Esophagus muscularis mucosa (tissue), 4 donors: ENCODE measurements around the gene SOWAHD. TPM values are rescaled to one million over a fixed set of nuclear protein-coding genes. Genes with fewer than 3 reads are reported as not detected.

Experiments used
- DNase-seq: peaks from one replicate; pipeline ENCODE4 v3.0.0-alpha.2; 2017; ENCODE audit errors: extremely low spot score
- H3K27ac ChIP-seq, 4 donors: fragments of 200-600 bp; sonication (generic); replicated peaks in 1 of 4; 1 replicate in 3 of 4; 2 replicates in 1 of 4; pipeline ENCODE4 v1.5.1; 2016 to 2019; ENCODE audit warnings: mild to moderate bottlenecking in 1 of 4
- H3K27me3 ChIP-seq, 4 donors: fragments of 200-600 bp; sonication (generic); one replicate each; pipeline versions ENCODE4 v1.5.1 to v1.6.0; 2016 to 2019
- H3K36me3 ChIP-seq, 4 donors: fragments of 200-600 bp; sonication (generic); one replicate each; pipeline ENCODE4 v1.5.1; 2016 to 2019
- H3K4me1 ChIP-seq, 4 donors: fragments of 200-600 bp; sonication (generic); one replicate each; pipeline ENCODE4 v1.5.1; 2016 to 2019
- H3K4me3 ChIP-seq, 4 donors: fragments of 200-600 bp; sonication (generic); 1 replicate in 2 of 4; 2 replicates in 2 of 4; pipeline ENCODE4 v1.5.1; 2016 to 2019; ENCODE audit warnings: mild to moderate bottlenecking in 4 of 4, moderate library complexity in 1 of 4
- H3K9me3 ChIP-seq, 4 donors: fragments of 200-600 bp; sonication (generic); 1 replicate in 3 of 4; 2 replicates in 1 of 4; pipeline ENCODE4 v1.5.1; 2016 to 2019
- EP300 ChIP-seq: sonication (generic); formaldehyde crosslinking; IDR thresholded peaks from one replicate; pipeline ENCODE4 v1.6.1; 2017; ENCODE audit warnings: antibody characterized with exemption
- POLR2A ChIP-seq: fragments of 450-650 bp; IDR thresholded peaks from one replicate; pipeline ENCODE4 v1.6.1; 2017; ENCODE audit warnings: antibody characterized with exemption, moderate library complexity, mild to moderate bottlenecking, low read depth
- POLR2AphosphoS5 ChIP-seq, 2 donors: sonication (generic); formaldehyde crosslinking; IDR thresholded peaks; one replicate each; pipeline ENCODE4 v1.6.1; 2017; ENCODE audit warnings: antibody characterized with exemption in 2 of 2
- WGBS: methylation state at CpG from one replicate; pipeline ENCODE4 v1.1.5; 2018; 5-methylcytosine and 5-hydroxymethylcytosine counted together
- intact Hi-C: fragments of 100-400 bp; cut with DNase I; formaldehyde crosslinking; loops from one replicate; pipeline ENCODE4 v1.15.1; 2023
- total RNA-seq, 4 donors: library from RNA; depleted of rRNA; stranded (reverse); fragments of >200 nt; gene quantifications; one replicate each; pipeline versions ENCODE4 v1.1.0 to v1.2.1, GENCODE V29; 2016
- TF ChIP-seq, protein P1 (sequence below), 3 experiments: fragments of 200-600 bp in 2 of 3; fragments of 450-650 bp in 1 of 3; sonication (generic) in 2 of 3; IDR thresholded peaks; one replicate each; pipeline ENCODE4 v1.5.1; 2017 to 2019; ENCODE audit warnings: antibody characterized with exemption in 3 of 3, mild to moderate bottlenecking in 2 of 3, moderate library complexity in 1 of 3

Gene SOWAHD
- total RNA-seq, 4 donors from 2014 or later: not detected

DNA sequence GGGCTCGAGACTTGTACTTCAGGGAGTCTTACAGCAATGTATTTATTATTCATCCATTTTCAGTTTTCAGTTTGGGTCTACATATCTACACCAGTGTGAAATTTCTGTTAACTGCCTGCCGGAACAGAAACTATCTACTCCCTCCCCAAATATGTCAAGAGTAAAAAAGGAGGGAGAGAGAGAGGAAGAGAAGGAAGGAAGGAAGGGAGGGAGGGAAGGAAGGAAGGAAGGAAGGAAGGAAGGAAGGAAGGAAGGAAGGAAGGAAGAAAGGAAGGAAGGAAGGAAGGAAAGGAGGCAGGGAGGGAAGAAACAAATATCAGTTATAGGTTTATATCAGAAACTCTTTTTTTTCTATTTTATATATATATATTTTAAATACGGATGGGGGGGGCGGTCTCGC lies 20.4 kb downstream of the SOWAHD start:
- intact Hi-C loops: no loop called here
- no peak for TF ChIP-seq EP300

DNA sequence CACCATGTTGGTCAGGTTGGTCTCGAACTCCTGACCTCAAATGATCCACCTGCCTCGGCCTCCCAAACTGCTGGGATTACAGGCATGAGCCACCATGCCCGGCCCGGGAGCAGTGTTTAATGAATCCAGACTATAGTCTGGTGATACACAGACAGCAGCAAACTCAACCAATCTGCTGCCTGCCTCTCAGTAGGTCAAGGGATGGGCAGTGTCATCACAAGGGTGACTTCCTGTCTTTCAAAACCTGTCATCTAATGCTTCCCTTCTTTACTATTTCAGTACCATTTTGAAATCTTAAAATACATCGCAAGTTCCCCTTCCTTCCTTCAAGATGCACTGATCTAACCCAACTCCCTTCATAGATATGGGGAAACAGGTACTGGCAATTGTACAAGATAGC lies 24.6 kb downstream of the SOWAHD start:
- DNase-seq: no peak
- intact Hi-C loops: no loop called here
- peaks cover 9 to 45% (median 35%) of the 10 kb centered on the region in 4 donors for H3K36me3 ChIP-seq
- H3K27ac ChIP-seq: no peak overlapping the region
- H3K9me3 ChIP-seq: no peaks in the 10 kb centered on the region
- H3K4me3 ChIP-seq: no peak overlapping the region
- H3K27me3 ChIP-seq: no peaks in the 10 kb centered on the region
- 83% methylated on average over 5 of the region's 5 CpGs for WGBS
- no peak for TF ChIP-seq POLR2AphosphoS5 (IDR thresholded peaks at IDR 0.05)
- TF ChIP-seq, protein P1, sequence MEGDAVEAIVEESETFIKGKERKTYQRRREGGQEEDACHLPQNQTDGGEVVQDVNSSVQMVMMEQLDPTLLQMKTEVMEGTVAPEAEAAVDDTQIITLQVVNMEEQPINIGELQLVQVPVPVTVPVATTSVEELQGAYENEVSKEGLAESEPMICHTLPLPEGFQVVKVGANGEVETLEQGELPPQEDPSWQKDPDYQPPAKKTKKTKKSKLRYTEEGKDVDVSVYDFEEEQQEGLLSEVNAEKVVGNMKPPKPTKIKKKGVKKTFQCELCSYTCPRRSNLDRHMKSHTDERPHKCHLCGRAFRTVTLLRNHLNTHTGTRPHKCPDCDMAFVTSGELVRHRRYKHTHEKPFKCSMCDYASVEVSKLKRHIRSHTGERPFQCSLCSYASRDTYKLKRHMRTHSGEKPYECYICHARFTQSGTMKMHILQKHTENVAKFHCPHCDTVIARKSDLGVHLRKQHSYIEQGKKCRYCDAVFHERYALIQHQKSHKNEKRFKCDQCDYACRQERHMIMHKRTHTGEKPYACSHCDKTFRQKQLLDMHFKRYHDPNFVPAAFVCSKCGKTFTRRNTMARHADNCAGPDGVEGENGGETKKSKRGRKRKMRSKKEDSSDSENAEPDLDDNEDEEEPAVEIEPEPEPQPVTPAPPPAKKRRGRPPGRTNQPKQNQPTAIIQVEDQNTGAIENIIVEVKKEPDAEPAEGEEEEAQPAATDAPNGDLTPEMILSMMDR (IDR thresholded peaks at IDR 0.05): no peak
- no peak for TF ChIP-seq POLR2A
- TF ChIP-seq EP300: no peak
- H3K4me1 ChIP-seq: peaks cover 10 to 12% (median 10%) of the 10 kb centered on the region in 4 donors

More for the DNA sequence above, 20.4 kb downstream of the SOWAHD start:
- H3K4me3 ChIP-seq: no peak overlapping the region
- H3K27me3 ChIP-seq: no peaks in the 10 kb centered on the region
- WGBS: 78% methylated on average over 5 of the region's 5 CpGs
- no peaks in the 10 kb centered on the region for H3K4me1 ChIP-seq
- H3K36me3 ChIP-seq: peaks cover 0 to 10% (median 8%) of the 10 kb centered on the region in 4 donors
- no peaks in the 10 kb centered on the region for H3K9me3 ChIP-seq
- DNase-seq: no peak
- no peak overlapping the region for H3K27ac ChIP-seq

DNA sequence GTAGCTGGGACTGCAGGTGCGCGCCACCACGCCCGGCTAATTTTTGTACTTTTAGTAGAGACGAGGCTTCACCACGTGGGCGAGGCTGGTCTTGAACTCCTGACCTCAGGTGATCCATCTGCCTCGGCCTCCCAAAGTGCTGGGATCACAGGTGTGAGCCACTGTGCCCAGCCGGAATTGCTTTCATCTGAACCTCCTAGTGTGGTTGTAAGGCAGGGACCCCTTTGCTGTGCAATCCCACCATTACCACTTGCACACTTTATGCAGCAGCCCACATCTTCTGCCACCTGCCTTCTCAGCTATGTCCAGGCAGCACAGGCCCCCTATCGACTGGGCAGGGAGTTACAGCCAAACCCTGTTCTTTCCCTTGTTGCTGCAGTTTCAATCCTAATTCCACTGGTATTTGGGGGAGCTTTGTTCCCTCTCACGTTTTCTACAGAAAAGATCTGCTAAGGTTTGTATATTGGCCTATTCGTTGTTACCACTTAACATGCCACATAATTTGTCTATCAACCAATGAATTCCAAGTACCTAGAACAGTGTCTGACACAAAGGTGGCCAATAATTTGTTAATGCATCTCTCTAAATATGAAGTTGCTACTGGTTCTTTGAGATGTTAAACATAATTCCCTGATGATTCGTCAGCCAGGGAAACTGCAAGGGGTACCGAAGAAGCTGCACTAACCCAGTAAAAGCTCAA lies 26.5 kb downstream of the SOWAHD start:
- H3K27me3 ChIP-seq: no peaks in the 10 kb centered on the region
- intact Hi-C loops: no loop called here
- no peak overlapping the region for H3K4me3 ChIP-seq
- 68% methylated on average over 8 of the region's 14 CpGs for WGBS
- H3K4me1 ChIP-seq: peaks cover 23 to 30% (median 28%) of the 10 kb centered on the region in 4 donors
- no peak overlapping the region for H3K27ac ChIP-seq
- peaks cover 9 to 59% (median 46%) of the 10 kb centered on the region in 4 donors for H3K36me3 ChIP-seq
- DNase-seq: no peak
- TF ChIP-seq EP300: no peak
- no peak for TF ChIP-seq POLR2AphosphoS5 (IDR thresholded peaks at IDR 0.05)
- TF ChIP-seq, protein P1 (IDR thresholded peaks at IDR 0.05): peak in 2 of 3 experiments; percentile 15 to 36
- no peaks in the 10 kb centered on the region for H3K9me3 ChIP-seq

DNA sequence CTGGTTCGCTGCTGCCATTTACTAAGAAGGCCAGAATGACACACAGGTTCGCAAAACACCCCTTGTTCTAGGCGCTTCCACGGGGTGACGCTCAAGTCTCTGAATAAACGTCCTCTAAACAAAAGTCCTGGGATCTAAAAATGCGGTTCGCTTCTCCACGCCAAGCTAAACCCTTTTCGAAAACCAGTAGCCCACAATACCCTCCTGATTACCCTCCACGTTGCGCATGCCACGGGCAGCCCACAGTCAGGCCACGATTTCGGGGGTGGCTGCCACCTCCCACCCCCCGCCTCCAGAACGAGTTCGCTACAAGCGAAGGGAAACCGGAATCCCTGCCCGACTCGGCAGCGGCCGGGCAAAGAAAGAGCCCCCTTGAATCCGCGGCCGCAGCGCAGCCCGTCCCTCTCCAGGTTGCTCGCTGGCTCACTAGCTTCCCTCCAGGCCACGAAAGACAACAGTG lies 32.6 kb downstream of the SOWAHD start:
- no peak for TF ChIP-seq POLR2AphosphoS5 (IDR thresholded peaks at IDR 0.05)
- TF ChIP-seq, protein P1 (IDR thresholded peaks at IDR 0.05): peak in 1 of 3 experiments; percentile 10
- TF ChIP-seq EP300: no peak
- 30% methylated on average over 20 of the region's 31 CpGs for WGBS
- intact Hi-C loops: no loop called here
- DNase-seq: no peak
- peaks cover 0 to 5% (median 0%) of the 10 kb centered on the region in 4 donors for H3K9me3 ChIP-seq
- H3K4me1 ChIP-seq: peaks cover 24 to 45% (median 38%) of the 10 kb centered on the region in 4 donors
- H3K36me3 ChIP-seq: peaks cover 0 to 32% (median 20%) of the 10 kb centered on the region in 4 donors
- peak overlapping the region; percentile 91 to 93 (median 92) for H3K27ac ChIP-seq
- peak overlapping the region; percentile 61 to 68 (median 66) for H3K4me3 ChIP-seq
- no peaks in the 10 kb centered on the region for H3K27me3 ChIP-seq

DNA sequence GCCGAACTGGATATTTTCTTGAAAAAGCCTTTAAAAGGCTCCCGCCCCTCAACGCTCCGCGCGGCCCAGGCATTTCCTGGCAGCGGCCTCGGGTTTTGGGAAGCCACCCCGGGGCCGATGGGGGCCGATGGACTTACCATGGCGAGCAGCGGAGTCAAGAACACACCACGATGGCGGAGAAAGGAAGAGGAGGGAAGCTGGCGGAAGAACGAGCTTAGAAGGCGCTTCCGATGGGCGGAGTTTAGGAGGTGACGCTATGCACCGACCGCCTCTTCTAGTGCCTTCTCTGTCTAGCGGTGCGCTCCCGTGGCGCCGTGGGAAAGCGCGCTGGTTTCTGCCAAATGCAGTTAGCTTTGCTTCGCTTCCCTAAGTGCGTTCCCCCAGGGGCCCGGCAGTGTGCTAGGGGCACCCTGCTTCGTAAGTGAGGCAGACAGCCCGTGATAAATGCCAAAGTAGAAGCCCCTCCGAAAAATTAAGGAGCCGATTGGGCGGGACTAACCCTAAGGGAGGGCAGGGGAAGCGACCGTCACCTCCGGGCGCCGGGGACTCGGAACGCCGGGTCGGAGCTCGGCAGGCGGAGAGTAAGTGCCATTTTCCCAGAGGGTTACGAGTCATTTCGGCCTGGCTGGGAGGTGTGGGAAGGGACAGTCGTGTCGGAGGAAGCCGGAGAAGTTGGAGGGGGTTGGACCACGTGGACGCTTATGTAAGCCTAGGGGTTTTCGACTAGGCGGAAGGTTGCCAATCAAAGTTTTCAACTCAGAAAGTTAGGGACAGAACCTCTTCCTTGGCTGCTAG lies 33.2 kb downstream of the SOWAHD start, which contains the start of gene RPL39:
TSS of gene RPL39 (minus strand) at position 194 of the 795 bp plus-strand sequence. CDS start at position 140, 54 bp downstream.
- intact Hi-C loops: no loop called here
- Histone ChIP-seq H3K27ac (peak within 1 kb of the TSS; percentile 91 to 93 (median 92)), H3K4me3 (peak within 1 kb of the TSS; percentile 61 to 68 (median 66)), H3K9me3 (peaks cover 0 to 5% (median 0%) of the 10 kb centered on the region in 4 donors), H3K27me3 (no peaks in the 10 kb centered on the region), H3K36me3 (peaks cover 0 to 27% (median 16%) of the 10 kb centered on the region in 4 donors), H3K4me1 (peaks cover 24 to 45% (median 38%) of the 10 kb centered on the region in 4 donors)
- peak; percentile 92 for DNase-seq
- TF ChIP-seq POLR2AphosphoS5 (IDR thresholded peaks at IDR 0.05) (peak; percentile 77 to 90), POLR2A (peak; percentile 55), EP300 (no peak)
- TF ChIP-seq, protein P1 (IDR thresholded peaks at IDR 0.05): no peak
- 51% methylated on average over 58 of the region's 58 CpGs for whole genome bisulfite sequencing
